ENCODE measurements around the gene ACOXL. TPM values are rescaled to one million over a fixed set of nuclear protein-coding genes. Genes with fewer than 3 reads are reported as not detected.
"Not testable (repeated sequence)": the region's sequence is repeated elsewhere in the genome, so short reads cannot be mapped to it uniquely, and the experiment has no call there.

ACOXL gene
- total and polyA plus RNA-seq, 4 donors, result 0.13 TPM; not detected in 3

DNA sequence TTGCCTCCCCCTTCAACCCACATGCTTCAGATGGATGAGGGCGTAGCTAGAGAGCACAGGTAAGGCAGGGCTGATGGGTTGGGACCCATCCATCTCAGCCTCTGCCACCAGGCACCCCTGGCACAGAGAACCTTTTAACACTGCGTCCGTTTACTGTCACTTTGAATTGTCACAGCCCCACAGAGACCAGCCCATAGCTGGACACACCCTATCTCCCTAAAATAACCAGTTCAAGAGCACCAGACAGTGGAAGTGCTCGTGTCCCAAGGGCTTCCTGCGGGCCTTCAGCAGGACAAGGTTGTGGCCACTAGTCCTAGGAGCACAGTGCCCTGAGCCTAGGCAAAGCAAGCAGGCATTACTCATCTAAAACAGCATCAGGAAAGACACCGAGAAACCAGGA, 34.1 kb upstream of the ACOXL start:
- WGBS, 2 donors, result no CpG with 5 or more reads among the region's 6 CpGs

DNA sequence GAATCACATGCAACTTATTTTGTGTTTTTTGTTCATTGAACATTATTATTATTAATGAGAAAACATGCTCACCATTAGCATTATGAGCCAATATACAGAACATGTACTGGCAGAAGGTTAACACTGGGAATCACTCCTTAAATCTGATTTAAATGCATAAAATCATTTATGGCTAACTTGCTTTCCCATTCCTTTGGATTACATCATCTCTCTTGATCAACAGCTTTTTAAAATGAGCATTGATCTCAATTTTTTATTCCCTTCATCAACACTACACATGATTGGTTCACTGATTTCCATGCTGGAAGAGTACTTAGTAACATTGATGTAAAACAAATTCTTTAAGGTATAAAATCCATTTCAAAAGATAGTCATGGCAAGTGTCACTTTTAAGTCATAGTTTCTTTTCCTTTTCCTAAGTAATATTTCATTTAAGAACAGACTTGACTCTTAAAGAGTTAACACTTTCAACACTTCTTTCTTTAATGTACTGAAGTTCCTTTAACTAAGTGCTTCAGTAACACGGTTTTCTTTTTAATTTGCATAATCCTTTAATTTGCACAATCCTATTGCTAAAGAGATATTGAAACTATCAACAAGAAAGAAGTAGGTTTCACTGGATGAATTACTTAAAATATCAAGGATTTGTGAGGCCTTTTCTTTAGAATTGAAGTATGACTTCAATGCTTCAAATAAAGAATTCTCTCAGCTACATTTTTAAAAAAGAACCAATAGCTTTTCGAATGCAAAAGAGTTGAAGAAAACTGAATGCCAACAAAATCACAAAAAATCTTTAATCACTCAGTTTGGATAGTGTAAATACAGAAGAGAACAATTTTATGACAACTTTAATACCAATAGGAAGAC, 29.6 kb upstream of the ACOXL start:
- intact Hi-C loops (cut with DNase I), result no loop called here

More for the DNA sequence above, 34.1 kb upstream of the ACOXL start:
- H3K27me3 ChIP-seq (ENCODE audit: control insufficient read depth in 1 of 2, insufficient read depth in 2 of 2, low read length in 1 of 2); H3K27ac ChIP-seq (ENCODE audit: low read depth in 1 of 2, low read length in 2 of 2); ATAC-seq (ENCODE audit: low FRiP score); H3K4me1 ChIP-seq (ENCODE audit: control insufficient read depth in 1 of 2, insufficient read depth in 2 of 2, low read length in 2 of 2); DNase-seq; H3K4me3 ChIP-seq (ENCODE audit: low read length in 2 of 2); intact Hi-C loops (cut with DNase I); H3K9me3 ChIP-seq (ENCODE audit: control insufficient read depth, low read length); H3K36me3 ChIP-seq (ENCODE audit: control insufficient read depth in 1 of 2, insufficient read depth in 2 of 2, low read length in 1 of 2): not testable (repeated sequence)

DNA sequence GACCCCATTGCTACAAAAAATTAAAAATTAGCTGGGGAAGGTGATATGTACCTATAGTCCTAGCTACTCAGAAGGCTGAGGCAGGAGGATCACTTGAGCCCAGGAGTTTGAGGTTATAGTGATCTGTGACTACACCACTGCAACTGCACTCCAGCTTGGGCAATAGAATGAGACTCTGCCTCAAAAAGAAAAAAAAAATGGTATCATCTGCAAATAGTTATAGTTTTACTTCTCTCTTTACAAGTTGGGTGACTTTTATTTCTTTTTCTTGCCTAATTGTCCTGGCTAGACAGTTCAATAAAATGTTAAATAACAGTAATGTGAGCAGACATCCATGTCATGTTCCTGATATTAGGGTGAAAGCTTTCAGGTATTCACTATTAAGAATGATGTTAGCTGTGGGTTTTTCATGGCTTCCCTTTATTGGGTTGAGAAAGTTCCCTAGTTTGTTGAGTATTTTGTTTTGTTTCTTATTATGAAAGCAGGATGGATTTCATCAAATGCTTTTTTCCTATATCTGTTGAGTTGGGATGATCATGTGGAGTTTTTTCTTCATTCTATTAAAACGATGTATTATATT, 24.9 kb upstream of the ACOXL start:
- intact Hi-C loops (cut with DNase I), result no loop called here
- 88 to 97% methylated on average over 1 of the region's 1 CpG for WGBS, 2 donors
- H3K27me3 ChIP-seq (ENCODE audit: control insufficient read depth in 1 of 2, insufficient read depth in 2 of 2, low read length in 1 of 2), result no peaks in the 10 kb centered on the region
- H3K9me3 ChIP-seq (ENCODE audit: control insufficient read depth, low read length), result no peaks in the 10 kb centered on the region
- DNase-seq (no peak), ATAC-seq (ENCODE audit: low FRiP score) (no peak)
- H3K4me3 ChIP-seq (ENCODE audit: low read length in 2 of 2), result no peak overlapping the region
- no peak overlapping the region for H3K27ac ChIP-seq (ENCODE audit: low read depth in 1 of 2, low read length in 2 of 2)
- no peaks in the 10 kb centered on the region for H3K36me3 ChIP-seq (ENCODE audit: control insufficient read depth in 1 of 2, insufficient read depth in 2 of 2, low read length in 1 of 2)
- no peaks in the 10 kb centered on the region for H3K4me1 ChIP-seq (ENCODE audit: control insufficient read depth in 1 of 2, insufficient read depth in 2 of 2, low read length in 2 of 2)

More for the DNA sequence above, 29.6 kb upstream of the ACOXL start:
- ATAC-seq (ENCODE audit: low FRiP score) (no peak), DNase-seq (no peak)
- no peak overlapping the region for H3K27ac ChIP-seq (ENCODE audit: low read depth in 1 of 2, low read length in 2 of 2)
- WGBS, 2 donors, result 63 to 77% methylated on average over 2 of the region's 2 CpGs
- no peaks in the 10 kb centered on the region for H3K4me1 ChIP-seq (ENCODE audit: control insufficient read depth in 1 of 2, insufficient read depth in 2 of 2, low read length in 2 of 2)
- H3K9me3 ChIP-seq (ENCODE audit: control insufficient read depth, low read length), result no peaks in the 10 kb centered on the region
- H3K4me3 ChIP-seq (ENCODE audit: low read length in 2 of 2), result no peak overlapping the region
- no peaks in the 10 kb centered on the region for H3K27me3 ChIP-seq (ENCODE audit: control insufficient read depth in 1 of 2, insufficient read depth in 2 of 2, low read length in 1 of 2)
- H3K36me3 ChIP-seq (ENCODE audit: control insufficient read depth in 1 of 2, insufficient read depth in 2 of 2, low read length in 1 of 2), result no peaks in the 10 kb centered on the region

DNA sequence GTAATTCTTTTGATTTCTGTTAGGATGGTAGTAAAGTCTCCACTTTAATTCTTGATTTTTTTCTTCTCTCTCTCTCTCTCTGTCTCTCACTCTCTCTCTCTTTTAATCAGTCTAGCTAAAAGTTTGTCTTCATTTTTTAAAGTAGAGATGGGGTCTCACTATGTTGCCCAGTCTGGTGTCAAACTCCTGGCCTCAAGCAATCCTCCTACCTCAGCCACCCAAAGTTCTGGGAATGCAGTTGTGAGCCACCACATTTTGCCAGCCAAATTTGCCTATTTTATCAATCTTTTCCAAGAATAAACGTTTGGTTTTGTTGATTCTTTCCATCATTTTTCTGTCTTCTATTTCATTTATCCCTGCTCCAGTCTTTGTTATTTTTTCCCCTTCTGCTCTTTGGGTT, 23.9 kb upstream of the ACOXL start:
- Histone ChIP-seq H3K9me3 (ENCODE audit: control insufficient read depth, low read length) (no peaks in the 10 kb centered on the region), H3K27me3 (ENCODE audit: control insufficient read depth in 1 of 2, insufficient read depth in 2 of 2, low read length in 1 of 2) (no peaks in the 10 kb centered on the region), H3K4me1 (ENCODE audit: control insufficient read depth in 1 of 2, insufficient read depth in 2 of 2, low read length in 2 of 2) (no peaks in the 10 kb centered on the region), H3K36me3 (ENCODE audit: control insufficient read depth in 1 of 2, insufficient read depth in 2 of 2, low read length in 1 of 2) (no peaks in the 10 kb centered on the region), H3K4me3 (ENCODE audit: low read length in 2 of 2) (no peak overlapping the region), H3K27ac (ENCODE audit: low read depth in 1 of 2, low read length in 2 of 2) (no peak overlapping the region)
- intact Hi-C loops (cut with DNase I), result no loop called here
- WGBS, 2 donors, result 12 to 16% methylated on average over 1 of the region's 1 CpG
- ATAC-seq (ENCODE audit: low FRiP score), result no peak
- DNase-seq, result no peak

DNA sequence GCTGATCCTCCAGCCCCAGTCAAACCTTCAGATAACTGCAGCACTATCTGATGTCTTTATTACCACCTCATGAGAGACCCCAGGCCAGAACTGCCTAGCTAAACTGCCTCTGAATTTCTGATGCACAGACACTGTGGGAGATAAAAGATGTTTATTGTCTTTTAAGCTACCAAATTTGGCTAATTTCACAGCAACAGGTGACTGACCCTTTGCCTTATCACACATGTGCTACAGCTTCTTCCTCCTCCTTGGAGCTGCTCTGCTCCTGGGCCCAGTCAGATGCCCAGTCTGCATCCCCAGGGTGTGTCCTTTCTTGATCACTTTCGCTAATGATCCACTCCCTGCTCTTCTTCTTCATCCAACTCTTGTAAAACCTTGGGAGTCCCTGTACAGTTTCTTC, 19.6 kb upstream of the ACOXL start:
- Histone ChIP-seq H3K9me3 (ENCODE audit: control insufficient read depth, low read length) (no peaks in the 10 kb centered on the region), H3K4me1 (ENCODE audit: control insufficient read depth in 1 of 2, insufficient read depth in 2 of 2, low read length in 2 of 2) (no peaks in the 10 kb centered on the region), H3K27ac (ENCODE audit: low read depth in 1 of 2, low read length in 2 of 2) (no peak overlapping the region), H3K27me3 (ENCODE audit: control insufficient read depth in 1 of 2, insufficient read depth in 2 of 2, low read length in 1 of 2) (no peaks in the 10 kb centered on the region), H3K4me3 (ENCODE audit: low read length in 2 of 2) (no peak overlapping the region), H3K36me3 (ENCODE audit: control insufficient read depth in 1 of 2, insufficient read depth in 2 of 2, low read length in 1 of 2) (no peaks in the 10 kb centered on the region)
- ATAC-seq (ENCODE audit: low FRiP score) (no peak), DNase-seq (no peak)
- intact Hi-C loops (cut with DNase I), result no loop called here
- WGBS, 2 donors, result 98 to 100% methylated on average over 1 of the region's 1 CpG

DNA sequence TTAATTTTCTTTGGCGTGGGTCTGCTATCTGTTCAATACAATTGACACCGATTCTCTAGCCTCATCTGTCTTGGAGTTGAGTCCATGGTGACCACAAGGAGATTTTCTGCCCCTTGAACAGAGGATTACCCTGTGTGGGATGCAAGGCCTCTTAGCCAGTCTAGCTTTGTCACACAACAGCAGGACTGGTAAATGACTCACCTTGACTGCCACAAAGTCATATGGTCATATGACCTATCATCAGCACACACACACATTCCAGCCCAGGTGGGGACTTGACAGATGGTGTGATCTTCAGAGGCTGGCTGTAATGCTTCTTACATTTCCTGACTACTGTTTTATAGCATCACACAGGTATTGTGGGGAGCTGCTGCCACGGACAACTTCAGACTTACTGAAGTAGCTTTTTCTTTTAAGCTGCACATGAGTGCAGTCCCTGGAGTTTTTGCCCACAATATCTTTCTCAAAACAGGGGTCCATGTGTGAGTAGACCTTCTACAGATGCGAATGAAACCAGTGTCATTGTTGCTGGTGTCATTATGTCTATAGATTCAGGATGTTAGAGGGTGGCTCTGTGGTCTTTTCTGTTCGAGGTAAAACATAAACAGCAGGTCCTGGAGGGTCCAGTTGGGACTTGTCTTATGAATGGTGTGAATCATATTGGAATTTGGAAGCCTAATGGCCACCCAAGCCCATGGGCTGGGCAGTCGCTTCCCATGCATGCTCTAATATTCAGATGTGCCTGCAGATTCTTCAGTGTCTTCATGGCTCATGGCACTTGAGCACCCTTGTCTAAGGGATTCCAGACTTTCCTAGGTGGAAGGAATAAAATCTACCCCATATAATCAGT, 18.6 kb upstream of the ACOXL start:
- 93 to 94% methylated on average over 6 of the region's 6 CpGs for WGBS, 2 donors
- Histone ChIP-seq H3K27ac (ENCODE audit: low read depth in 1 of 2, low read length in 2 of 2) (no peak overlapping the region), H3K9me3 (ENCODE audit: control insufficient read depth, low read length) (no peaks in the 10 kb centered on the region), H3K36me3 (ENCODE audit: control insufficient read depth in 1 of 2, insufficient read depth in 2 of 2, low read length in 1 of 2) (no peaks in the 10 kb centered on the region), H3K27me3 (ENCODE audit: control insufficient read depth in 1 of 2, insufficient read depth in 2 of 2, low read length in 1 of 2) (no peaks in the 10 kb centered on the region), H3K4me3 (ENCODE audit: low read length in 2 of 2) (no peak overlapping the region), H3K4me1 (ENCODE audit: control insufficient read depth in 1 of 2, insufficient read depth in 2 of 2, low read length in 2 of 2) (peaks cover 0 to 4% of the 10 kb centered on the region in 2 donors)
- ATAC-seq (ENCODE audit: low FRiP score) (no peak), DNase-seq (no peak)
- intact Hi-C loops (cut with DNase I), result no loop called here

DNA sequence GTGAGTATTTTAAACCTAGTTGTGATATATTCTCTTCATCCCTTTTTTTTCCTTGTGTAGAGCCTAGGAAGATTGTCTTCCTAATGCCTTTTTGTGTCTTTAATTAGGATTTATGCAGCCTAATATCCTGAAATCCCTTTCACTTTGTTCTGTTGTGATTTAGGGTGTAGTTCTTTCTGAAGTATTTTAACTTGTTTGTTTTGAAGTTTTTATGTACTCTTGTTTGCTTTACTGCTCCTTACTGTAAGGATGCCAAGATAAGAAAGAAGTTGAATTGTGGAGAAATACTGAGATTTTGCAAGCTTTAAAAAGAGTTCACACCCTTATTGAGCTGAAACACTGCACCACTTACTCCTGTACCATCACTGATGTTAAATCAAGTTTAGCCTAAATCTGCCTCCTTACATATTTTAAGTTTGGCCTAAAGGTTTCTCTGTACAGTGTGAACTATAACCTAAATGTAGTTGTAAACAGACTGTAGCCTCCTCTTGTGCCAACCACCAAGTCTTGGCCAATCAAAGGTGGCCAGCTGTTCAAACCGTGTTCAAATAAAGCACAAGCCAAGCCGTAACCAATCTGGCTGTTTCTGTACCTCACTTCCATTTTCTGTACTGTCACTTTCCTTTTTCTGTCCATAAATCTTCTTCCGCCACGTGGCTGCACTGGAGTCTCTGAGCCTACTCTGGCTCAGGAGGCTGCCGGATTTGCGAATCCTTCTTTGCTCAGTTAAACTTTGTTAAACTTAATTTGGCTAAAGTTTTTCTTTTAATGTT, 17.7 kb upstream of the ACOXL start:
- intact Hi-C loops (cut with DNase I), result no loop called here
- Histone ChIP-seq H3K27me3 (ENCODE audit: control insufficient read depth in 1 of 2, insufficient read depth in 2 of 2, low read length in 1 of 2) (no peaks in the 10 kb centered on the region), H3K9me3 (ENCODE audit: control insufficient read depth, low read length) (no peaks in the 10 kb centered on the region), H3K4me1 (ENCODE audit: control insufficient read depth in 1 of 2, insufficient read depth in 2 of 2, low read length in 2 of 2) (peaks cover 0 to 4% of the 10 kb centered on the region in 2 donors), H3K36me3 (ENCODE audit: control insufficient read depth in 1 of 2, insufficient read depth in 2 of 2, low read length in 1 of 2) (no peaks in the 10 kb centered on the region), H3K27ac (ENCODE audit: low read depth in 1 of 2, low read length in 2 of 2) (no peak overlapping the region), H3K4me3 (ENCODE audit: low read length in 2 of 2) (no peak overlapping the region)
- ATAC-seq (ENCODE audit: low FRiP score), result no peak
- DNase-seq, result no peak
- WGBS, 2 donors, result 85 to 87% methylated on average over 6 of the region's 6 CpGs

DNA sequence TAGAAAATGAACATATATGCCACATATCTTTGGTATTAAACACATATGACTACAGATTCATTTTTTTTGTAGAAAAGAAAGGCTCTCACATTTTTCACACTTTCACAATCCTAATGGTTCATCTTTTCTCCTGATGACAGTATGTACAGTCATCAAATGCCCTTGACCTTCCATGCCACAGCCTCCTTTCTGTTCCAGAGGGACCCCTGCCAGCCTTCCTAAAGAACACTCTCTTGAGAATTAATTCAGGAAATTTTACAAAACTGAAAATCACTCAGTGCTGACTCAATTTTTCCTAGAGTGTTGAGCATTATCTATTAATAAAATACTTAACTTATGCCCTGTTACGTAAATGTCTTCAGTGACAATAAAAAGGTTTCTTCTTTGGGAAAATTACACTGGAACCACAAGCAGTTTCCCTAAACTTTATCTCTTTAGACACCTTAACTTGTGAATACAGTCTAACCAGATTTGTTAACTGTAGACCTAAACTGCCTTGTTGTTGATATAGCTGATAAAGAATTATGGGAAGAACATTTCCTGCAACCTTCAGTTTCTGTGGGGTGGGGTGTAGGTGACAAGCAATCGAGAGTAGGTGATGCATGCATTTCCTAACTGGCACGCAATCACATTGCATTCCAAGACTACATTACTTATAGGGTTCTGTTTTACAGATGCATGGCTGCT, 15.3 kb upstream of the ACOXL start:
- WGBS, 2 donors, result 42 to 50% methylated on average over 3 of the region's 3 CpGs
- H3K27me3 ChIP-seq (ENCODE audit: control insufficient read depth in 1 of 2, insufficient read depth in 2 of 2, low read length in 1 of 2), result no peaks in the 10 kb centered on the region
- peaks cover 0 to 4% of the 10 kb centered on the region in 2 donors for H3K4me1 ChIP-seq (ENCODE audit: control insufficient read depth in 1 of 2, insufficient read depth in 2 of 2, low read length in 2 of 2)
- intact Hi-C loops (cut with DNase I), result loop anchor here in 1 of 2 donors (2.0 kb wide), 1 partner anchor 38 kb away; the partner anchor contains the start of gene BUB1
- no peak overlapping the region for H3K4me3 ChIP-seq (ENCODE audit: low read length in 2 of 2)
- ATAC-seq (ENCODE audit: low FRiP score) (no peak), DNase-seq (no peak)
- no peaks in the 10 kb centered on the region for H3K36me3 ChIP-seq (ENCODE audit: control insufficient read depth in 1 of 2, insufficient read depth in 2 of 2, low read length in 1 of 2)
- H3K27ac ChIP-seq (ENCODE audit: low read depth in 1 of 2, low read length in 2 of 2), result no peak overlapping the region
- no peaks in the 10 kb centered on the region for H3K9me3 ChIP-seq (ENCODE audit: control insufficient read depth, low read length)
